ENCODE measurements around the gene TTLL7. TPM values are rescaled to one million over a fixed set of nuclear protein-coding genes. Genes with fewer than 3 reads are reported as not detected.
A peak's percentile ranks its signal among the peaks of the same experiment; 100 is the strongest.

TTLL7 gene
- total RNA-seq, 2 donors from 2014 or later: 25.7 to 29.0 TPM

GRCh38 chr1:83883979-83884378 lies 115.0 kb downstream of the TTLL7 start:
- DNase-seq: no peak
- no peak for ATAC-seq
- intact Hi-C loops (cut with DNase I): no loop called here
- TF ChIP-seq, protein P1, sequence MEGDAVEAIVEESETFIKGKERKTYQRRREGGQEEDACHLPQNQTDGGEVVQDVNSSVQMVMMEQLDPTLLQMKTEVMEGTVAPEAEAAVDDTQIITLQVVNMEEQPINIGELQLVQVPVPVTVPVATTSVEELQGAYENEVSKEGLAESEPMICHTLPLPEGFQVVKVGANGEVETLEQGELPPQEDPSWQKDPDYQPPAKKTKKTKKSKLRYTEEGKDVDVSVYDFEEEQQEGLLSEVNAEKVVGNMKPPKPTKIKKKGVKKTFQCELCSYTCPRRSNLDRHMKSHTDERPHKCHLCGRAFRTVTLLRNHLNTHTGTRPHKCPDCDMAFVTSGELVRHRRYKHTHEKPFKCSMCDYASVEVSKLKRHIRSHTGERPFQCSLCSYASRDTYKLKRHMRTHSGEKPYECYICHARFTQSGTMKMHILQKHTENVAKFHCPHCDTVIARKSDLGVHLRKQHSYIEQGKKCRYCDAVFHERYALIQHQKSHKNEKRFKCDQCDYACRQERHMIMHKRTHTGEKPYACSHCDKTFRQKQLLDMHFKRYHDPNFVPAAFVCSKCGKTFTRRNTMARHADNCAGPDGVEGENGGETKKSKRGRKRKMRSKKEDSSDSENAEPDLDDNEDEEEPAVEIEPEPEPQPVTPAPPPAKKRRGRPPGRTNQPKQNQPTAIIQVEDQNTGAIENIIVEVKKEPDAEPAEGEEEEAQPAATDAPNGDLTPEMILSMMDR (IDR thresholded peaks at IDR 0.05): no peak
- TF ChIP-seq POLR2A (IDR thresholded peaks at IDR 0.05): no peak
- no peaks in the 10 kb centered on the region for H3K4me1 ChIP-seq
- H3K9me3 ChIP-seq: no peaks in the 10 kb centered on the region
- no peak overlapping the region for H3K27ac ChIP-seq
- no peaks in the 10 kb centered on the region for H3K36me3 ChIP-seq (replicated peaks in 1 of 2; ENCODE audit: insufficient read depth in 1 of 2, low read depth in 2 of 2)
- H3K4me3 ChIP-seq: no peak overlapping the region
- no peaks in the 10 kb centered on the region for H3K27me3 ChIP-seq

GRCh38 chr1:83882906-83883305 lies 116.0 kb downstream of the TTLL7 start:
- no peak overlapping the region for H3K4me3 ChIP-seq
- ATAC-seq (peak; percentile 40), DNase-seq (peak in 2 of 4 donors; percentile 8 to 19)
- no peak for TF ChIP-seq POLR2A (IDR thresholded peaks at IDR 0.05)
- TF ChIP-seq, protein P1 (IDR thresholded peaks at IDR 0.05): no peak
- H3K27ac ChIP-seq: no peak overlapping the region
- H3K4me1 ChIP-seq: no peaks in the 10 kb centered on the region
- WGBS, 2 donors: 45 to 51% methylated on average over 2 of the region's 2 CpGs
- no peaks in the 10 kb centered on the region for H3K36me3 ChIP-seq (replicated peaks in 1 of 2; ENCODE audit: insufficient read depth in 1 of 2, low read depth in 2 of 2)
- no peaks in the 10 kb centered on the region for H3K27me3 ChIP-seq
- intact Hi-C loops (cut with DNase I): no loop called here
- H3K9me3 ChIP-seq: no peaks in the 10 kb centered on the region

DNA sequence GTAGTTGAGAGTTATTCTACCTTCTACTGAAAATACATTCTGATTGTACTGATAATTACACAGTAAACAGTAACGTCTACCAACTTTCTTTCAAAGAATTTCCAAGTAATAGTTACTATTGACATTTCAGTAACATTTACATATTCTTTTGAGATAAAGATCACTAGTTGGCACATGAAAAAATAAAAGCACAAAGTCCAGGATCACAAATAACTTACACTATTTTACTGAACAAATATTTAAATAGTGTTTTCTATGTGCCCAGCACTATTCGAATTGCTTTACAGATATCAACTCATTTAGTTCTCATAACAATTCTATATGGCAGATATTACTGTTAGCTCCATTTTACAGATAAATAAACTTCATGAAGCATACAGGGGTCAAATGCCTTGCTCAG lies 126.4 kb downstream of the TTLL7 start:
- Histone ChIP-seq H3K27ac (no peak overlapping the region), H3K4me1 (no peaks in the 10 kb centered on the region), H3K4me3 (no peak overlapping the region), H3K9me3 (no peaks in the 10 kb centered on the region), H3K27me3 (no peaks in the 10 kb centered on the region), H3K36me3 (replicated peaks in 1 of 2; ENCODE audit: insufficient read depth in 1 of 2, low read depth in 2 of 2) (no peaks in the 10 kb centered on the region)
- intact Hi-C loops (cut with DNase I): no loop called here
- 17 to 21% methylated on average over 2 of the region's 2 CpGs for WGBS, 2 donors
- no peak for DNase-seq
- ATAC-seq: no peak
- TF ChIP-seq, protein P1 (IDR thresholded peaks at IDR 0.05): no peak
- no peak for TF ChIP-seq POLR2A (IDR thresholded peaks at IDR 0.05)

DNA sequence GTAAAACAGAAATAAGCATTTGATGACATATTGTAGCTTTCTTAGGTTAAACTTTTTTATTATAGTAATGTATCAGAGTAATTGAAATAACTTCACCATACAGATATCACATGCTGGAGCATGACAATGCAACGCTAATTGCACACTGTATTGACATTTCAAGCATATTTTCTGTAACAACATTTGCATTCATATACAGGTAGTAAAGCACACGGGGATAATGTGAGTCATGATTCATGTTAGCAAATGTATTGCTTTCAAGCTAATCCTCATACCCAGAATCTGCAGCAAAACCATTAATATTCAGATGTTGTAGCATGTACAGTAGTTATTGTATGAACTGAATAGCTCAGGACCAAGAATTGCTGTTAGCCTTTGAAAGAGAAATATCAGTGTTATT lies 133.9 kb downstream of the TTLL7 start:
- H3K4me3 ChIP-seq: no peak overlapping the region
- TF ChIP-seq POLR2A (IDR thresholded peaks at IDR 0.05): no peak
- TF ChIP-seq, protein P1 (IDR thresholded peaks at IDR 0.05): no peak
- intact Hi-C loops (cut with DNase I): no loop called here
- WGBS, 2 donors: 79 to 96% methylated on average over 2 of the region's 2 CpGs
- no peaks in the 10 kb centered on the region for H3K36me3 ChIP-seq (replicated peaks in 1 of 2; ENCODE audit: insufficient read depth in 1 of 2, low read depth in 2 of 2)
- H3K9me3 ChIP-seq: no peaks in the 10 kb centered on the region
- H3K4me1 ChIP-seq: peaks cover 6% of the 10 kb centered on the region
- no peak for DNase-seq
- no peaks in the 10 kb centered on the region for H3K27me3 ChIP-seq
- no peak for ATAC-seq
- no peak overlapping the region for H3K27ac ChIP-seq

GRCh38 chr1:83860490-83861221 lies 138.3 kb downstream of the TTLL7 start:
- Histone ChIP-seq H3K4me3 (peak overlapping the region; percentile 51 to 58), H3K9me3 (no peaks in the 10 kb centered on the region), H3K36me3 (replicated peaks in 1 of 2; ENCODE audit: insufficient read depth in 1 of 2, low read depth in 2 of 2) (no peaks in the 10 kb centered on the region), H3K27ac (peak overlapping the region; percentile 83 to 99 (median 96)), H3K4me1 (peaks cover 22% of the 10 kb centered on the region), H3K27me3 (no peaks in the 10 kb centered on the region)
- intact Hi-C loops (cut with DNase I): no loop called here
- ATAC-seq (peak; percentile 96), DNase-seq (peak; percentile 89 to 92 (median 90))
- WGBS, 2 donors: 0 to 9% methylated on average over 6 to 37 of the region's 54 CpGs
- TF ChIP-seq, protein P1 (IDR thresholded peaks at IDR 0.05): peak; percentile 76 to 86 (median 84)
- TF ChIP-seq POLR2A (IDR thresholded peaks at IDR 0.05): peak; percentile 59 to 78 (median 78)
